GM19452 (cell line): Measurements from ENCODE around the gene RFX8.
"Not testable (repeated sequence)": the region's sequence is repeated elsewhere in the genome, so short reads cannot be mapped to it uniquely, and the experiment has no call there.

Experiments
- ATAC-seq: cut with Tn5 transposase; IDR thresholded peaks from one replicate; pipeline ENCODE4 v1.9.1; 2021; ENCODE audit not compliant: unreplicated experiment

RFX8 gene

DNA sequence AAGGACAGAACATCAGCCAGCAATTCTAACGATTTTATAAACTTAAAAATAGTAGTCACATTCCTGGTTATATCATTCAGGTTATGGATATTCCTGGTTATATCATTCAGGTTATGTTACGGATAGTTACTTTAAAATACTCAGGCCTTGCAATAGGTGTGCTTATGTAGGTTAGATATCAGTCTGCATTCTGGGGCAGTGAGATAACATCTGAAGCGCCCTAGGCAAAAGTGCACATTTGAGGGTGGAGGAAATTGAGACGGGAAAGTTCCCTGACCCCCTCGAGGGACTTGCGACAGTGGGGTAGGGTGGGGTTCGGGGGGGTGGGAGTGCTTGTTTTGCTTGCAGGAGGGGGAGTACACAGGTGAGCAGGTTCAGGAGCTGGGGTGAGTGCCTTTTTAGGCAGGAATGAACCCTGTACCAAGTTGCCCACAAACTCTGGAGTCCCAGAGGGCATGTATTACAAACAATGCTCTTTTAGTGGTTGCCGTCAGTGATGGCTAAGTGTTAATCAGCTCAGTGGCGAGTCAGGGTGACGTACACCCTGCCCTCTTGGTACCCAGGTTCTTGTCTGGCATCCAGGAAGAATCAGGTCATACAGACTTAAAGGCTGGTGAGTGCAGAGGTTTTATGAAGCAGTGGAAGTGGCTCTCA, 119.4 kb downstream of the RFX8 start:
- no peak for ATAC-seq

DNA sequence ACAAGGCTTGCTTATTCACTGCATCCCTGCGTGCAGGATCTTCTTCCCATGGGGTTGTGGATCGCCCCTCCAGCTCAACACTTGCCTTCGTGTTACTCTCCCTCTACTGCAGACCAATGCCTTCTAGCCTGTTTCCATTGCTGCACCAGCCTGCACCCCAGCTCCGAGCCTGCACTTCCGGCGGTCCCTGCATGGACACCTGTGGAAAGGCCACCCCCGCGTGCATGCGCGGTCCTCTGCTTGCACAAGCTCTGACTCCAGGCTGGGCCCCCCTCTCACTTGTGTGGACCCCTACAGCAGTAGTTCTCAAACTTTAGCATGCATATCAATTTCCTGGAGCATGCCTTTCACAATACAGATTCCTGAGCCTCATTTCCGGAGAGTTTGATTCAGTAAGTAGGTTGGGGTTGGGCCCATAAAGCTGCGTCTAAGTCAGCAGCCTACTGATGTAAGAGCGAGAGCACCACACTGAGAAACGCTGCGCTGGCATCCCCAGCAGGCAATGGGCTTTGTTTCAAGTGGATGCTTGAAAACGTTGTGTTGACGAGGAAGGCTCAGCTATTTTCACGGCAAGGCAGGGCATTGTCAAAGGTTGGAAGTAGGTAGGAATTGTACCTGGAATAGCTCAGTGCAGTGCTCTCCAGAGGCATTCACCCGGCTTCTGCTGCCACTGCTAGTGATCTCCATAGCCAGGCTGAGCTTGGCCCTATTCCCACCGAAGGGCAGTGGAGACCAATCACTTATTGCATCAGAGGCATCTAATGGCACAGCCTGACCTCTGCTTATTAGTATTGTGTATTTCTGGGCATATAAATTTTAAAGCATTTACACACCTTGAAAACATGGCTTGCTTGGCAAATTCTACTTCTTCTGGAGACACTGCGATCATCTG, 120.2 kb downstream of the RFX8 start:
- ATAC-seq = no peak

DNA sequence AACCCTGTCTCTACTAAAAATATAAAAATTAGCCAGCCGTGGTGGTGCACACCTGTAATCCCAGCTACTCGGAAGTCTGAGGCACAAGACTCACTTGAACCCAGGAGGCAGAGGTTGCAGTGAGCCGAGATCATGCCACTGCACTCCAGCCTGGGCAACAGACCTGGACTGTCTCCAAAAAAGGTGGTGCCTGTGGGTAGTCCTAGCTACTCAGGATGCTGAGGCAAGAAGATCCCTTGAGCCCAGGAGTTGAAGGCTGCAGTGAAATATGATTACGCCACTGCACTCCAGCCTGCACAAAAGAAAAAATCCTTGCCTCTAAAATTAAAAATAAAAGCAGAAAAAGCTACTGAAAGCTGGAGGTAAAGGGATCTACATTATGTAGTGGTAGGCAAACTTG, 122.3 kb downstream of the RFX8 start:
- not testable (repeated sequence) for ATAC-seq

DNA sequence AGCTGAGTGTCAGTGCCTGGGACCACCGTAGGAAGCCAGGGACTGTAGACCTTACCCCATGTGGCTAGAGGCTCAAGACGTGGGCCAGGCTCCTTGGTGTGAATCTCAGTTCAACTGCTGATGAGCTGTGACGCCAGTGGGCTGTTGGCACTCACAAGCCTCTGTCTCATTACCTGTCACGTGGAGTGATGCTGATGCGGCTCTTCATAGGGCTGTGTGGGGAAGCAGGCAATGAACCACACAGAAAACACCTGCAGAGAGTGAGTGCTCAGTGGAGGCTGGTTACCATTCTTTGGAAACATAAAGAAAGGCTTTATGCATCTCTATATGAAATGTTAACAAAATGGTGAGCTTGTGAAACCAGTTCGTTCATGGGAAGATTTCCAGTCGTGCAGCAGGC, 123.7 kb downstream of the RFX8 start:
- no peak for ATAC-seq

GRCh38 chr2:101349893-101350662, 124.8 kb downstream of the RFX8 start:
- ATAC-seq = no peak

GRCh38 chr2:101348883-101349282, 126.0 kb downstream of the RFX8 start:
- no peak for ATAC-seq
